Smooth muscle cell of the umbilical artery (primary cell): ENCODE results near the gene MYL6. TPM values are rescaled to one million over a fixed set of nuclear protein-coding genes. Genes with fewer than 3 reads are reported as not detected.

Experiments used
- total RNA-seq: library from RNA; depleted of rRNA; stranded (reverse); fragments of >200 nt; gene quantifications from 2 replicates; pipeline ENCODE4 v1.2.3, GENCODE V29; 2014

MYL6 gene
- 1,143 and 1,914 TPM in 2 replicates for total RNA-seq

DNA sequence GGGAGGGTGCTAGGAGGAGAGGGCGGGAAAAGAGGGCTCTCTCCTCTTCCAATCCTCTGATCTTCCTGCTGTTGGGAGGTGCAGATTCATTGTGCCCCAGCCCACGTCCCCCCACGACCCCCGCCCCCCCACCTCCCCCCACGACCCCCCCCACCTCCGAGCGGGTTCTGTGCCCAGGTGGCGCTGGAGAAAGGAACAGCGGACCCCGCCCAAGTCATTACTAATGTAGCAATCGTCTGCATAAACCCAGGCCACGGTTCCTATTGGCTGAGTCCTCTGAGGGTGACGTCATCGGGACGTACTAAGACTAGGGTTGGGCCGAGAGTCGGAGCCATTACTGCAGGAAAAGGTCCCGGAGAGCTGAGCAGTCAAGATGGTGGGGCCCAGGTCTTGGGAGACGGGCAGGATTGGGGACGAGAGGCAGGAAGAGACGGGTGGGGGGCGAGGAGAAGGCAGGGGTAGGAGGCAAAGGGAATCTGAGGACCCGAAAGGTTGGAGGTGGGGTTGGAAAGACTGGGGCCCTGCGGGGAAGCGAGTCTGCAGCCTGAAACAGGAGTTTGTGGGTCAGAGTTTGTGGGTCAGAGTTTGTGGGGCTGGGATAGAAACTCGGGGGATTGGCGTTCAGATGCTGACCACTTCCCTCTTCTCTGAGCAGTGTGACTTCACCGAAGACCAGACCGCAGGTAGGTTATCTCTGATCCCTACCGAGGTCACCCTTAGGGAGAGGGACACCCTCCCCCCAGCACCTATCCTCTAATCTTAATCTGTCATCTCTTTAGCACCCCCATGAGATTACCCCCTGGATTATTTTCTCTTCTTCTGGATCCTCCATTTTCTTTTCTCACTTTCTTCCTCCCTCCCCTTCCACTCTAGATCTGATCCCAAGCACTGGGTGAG, at the start of gene MYL6:
Gene MYL6, plus strand, starts transcription at position 331 of the 897 bp plus-strand sequence. Its CDS starts 43 bp downstream, at position 374.

DNA sequence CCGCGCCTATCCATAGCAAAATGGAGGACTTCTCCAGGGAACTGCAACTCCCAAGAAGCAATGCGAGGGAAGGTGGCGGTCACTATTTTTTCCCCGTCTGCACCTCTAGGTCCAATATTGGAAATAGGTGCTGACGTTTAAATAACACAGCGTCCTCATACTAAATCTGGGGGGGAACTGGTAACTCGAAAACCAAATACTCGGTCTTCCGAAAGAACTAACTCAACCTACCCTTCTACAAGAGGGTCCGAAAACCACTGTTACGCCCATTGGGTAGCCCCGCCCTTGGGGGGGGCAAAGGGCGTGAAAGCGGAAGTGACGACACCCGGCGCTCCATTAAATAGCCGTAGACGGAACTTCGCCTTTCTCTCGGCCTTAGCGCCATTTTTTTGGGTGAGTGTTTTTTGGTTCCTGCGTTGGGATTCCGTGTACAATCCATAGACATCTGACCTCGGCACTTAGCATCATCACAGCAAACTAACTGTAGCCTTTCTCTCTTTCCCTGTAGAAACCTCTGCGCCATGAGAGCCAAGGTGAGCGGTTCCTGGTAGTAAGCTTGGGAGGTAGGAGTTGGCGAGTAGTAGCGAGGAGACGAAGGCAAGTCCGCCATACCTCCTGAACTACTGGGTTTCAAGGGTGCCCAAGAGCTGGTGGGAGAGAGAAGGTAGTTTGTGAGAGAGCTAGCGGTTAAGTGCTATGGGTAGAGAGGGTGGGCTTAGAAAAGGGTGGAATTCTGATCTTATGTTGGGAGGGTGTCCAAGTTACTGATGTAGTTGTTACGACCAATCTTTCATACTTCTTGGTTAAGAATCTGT, 41.7 kb upstream of the MYL6 start, which contains the start of gene RPL41:
Gene RPL41, plus strand, starts transcription at position 367 of the 815 bp plus-strand sequence.

DNA sequence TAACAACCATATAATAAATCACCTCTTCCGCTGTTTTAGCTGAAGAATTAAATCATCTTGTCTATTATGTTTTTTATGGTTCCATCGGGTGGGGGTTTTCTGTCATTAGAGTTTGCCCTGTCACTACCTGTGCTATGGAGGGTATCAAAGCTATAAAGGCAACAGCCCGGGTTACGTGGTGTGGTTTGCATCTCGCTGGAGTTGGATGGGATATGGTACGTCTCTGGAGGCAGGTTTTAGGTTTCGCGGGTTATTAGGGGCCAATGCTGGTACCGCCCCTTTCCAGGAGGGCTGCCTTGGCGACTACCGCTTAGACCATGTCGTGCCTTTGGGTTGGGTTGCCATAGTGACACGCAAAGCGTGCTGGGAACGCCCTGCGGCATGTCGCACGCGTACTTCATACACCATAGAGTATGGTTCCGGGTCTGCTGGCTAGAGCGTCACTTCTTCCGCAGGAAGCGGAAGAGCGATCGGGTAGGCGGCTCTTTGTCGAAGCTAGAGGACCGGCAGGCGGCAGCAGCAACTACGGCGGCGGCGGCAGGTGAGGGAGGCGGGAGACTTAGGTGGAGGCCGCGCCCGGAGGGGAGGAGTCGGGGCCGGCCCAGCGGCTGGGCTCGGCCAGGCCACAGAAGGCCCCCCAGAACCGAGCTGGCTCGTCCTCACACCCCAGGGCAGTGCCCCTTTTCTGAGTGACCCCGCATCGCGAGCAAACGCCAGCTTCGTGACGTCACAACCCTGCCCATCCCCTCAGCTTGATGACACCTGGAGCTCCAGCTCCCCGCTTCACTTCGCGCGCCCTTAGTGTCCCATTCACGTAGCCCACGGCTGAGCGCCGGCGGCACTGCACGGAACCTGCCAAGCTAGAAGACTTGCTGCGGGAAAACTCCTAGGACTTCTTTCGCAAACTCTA, 40.1 kb upstream of the MYL6 start, which contains the start of gene ZC3H10:
Gene ZC3H10, plus strand, starts transcription at position 489 of the 910 bp plus-strand sequence. CDS start 2,297 bp downstream, outside the sequence.

DNA sequence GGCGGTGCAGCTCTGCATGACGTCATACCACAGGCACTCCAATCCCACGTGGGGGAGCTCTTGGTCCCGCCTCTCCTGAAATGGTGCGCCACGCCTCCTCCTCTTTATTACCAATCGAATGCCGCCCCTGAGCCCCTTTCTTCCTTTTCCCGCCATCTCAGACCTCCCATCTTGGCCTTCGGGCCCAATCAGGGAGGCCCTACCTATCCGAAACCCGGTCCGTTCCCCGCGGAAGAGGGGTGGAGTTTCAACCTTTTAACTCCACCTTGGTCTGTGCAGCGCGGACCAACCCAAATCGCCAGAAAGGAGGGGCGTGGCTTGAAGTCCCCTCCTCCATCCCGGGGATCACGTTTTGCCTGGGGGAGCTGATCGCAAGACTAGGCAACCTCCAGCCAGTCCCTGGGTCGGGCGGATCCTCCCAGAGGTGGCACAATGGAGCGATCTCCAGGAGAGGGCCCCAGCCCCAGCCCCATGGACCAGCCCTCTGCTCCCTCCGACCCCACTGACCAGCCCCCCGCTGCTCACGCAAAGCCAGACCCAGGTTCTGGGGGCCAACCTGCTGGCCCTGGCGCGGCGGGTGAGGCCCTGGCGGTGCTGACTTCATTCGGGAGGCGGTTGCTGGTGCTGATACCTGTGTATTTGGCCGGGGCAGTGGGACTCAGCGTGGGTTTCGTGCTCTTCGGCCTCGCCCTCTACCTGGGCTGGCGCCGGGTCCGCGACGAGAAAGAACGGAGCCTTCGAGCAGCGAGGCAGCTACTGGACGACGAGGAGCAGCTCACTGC, 30.1 kb upstream of the MYL6 start, which contains the start of gene ESYT1:
Gene ESYT1, plus strand, starts transcription at position 380 of the 782 bp plus-strand sequence. Its CDS starts 53 bp downstream, at position 433.

DNA sequence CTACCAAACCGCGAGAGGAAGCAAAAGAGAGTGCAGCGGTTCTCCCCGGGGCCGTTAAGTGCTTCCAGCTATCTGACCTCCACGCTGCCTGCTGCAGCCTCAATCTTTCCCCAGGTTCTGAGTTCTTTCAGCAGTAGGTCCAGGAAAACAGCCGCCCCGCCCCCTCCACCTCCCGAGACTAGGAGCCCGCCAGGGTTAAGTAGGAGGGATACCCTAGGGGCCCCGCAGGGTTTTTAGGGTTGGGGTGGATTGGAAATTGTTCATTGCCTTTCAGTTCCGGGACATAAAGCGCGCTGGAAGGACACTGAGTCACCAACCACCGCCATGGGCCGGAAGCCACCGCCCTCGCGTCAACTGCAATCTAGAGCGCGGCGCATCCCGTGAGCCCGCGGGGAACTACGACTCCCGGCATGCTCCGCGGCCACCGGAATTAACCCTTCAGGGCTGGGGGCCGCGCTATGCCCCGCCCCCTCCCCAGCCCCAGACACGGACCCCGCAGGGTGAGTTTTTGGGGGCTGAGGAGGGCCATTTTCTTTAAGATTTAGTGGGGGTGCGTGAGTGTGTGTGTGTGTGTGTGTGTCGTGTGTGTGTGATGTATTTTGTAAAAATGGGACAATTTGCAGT, 5.9 kb upstream of the MYL6 start, which contains the start of gene MYL6B:
Gene MYL6B, plus strand, starts transcription at position 456 of the 624 bp plus-strand sequence. CDS start 1,332 bp downstream, outside the sequence.

DNA sequence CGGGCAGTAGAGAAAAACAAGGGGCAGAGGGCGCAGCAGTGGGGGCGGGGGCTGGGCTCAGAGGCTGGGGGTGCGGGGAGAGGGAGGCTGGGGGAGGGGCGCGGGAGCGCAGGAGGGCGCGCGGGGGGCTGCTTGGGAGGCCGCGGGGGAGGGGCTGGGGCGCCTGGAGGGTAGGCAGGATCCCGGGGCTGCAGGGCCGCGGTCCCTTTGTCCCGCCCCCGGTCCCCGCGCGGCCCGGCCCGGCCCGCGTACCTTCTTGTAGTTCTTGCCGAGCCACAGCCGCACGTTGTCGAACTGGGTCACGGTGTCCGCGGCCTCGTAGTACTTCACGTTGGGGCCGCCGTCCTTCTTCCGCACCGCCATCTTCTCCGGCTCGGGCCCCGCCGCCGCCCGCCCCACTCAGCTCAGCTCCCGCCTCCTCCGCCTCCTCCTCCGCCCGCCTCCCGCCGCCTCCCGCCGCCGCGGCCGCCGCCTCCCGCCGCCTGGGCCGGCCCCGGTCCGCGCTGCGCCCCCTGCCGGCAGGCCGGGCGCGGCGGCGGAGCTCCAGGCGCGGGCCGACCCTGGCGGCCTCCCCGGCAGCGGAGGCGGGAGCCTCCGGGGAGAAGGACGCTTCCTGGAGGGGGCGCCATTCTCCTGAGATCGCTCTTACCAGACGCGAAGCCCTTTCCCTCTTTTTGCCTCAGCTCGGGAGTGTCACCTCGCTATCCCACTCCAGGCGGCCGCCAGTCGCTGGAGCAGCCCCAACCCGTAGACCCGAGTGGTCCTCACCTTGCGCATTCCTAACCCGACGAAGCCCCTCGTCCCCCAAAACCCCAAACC, 31.1 kb downstream of the MYL6 start, which contains the start of gene SMARCC2:
Gene SMARCC2, minus strand, starts transcription at position 385 of the 819 bp plus-strand sequence. Its CDS starts 22 bp downstream, at position 363.

Other genes starting within 250 kb of the MYL6 start
- 22.5 and 24.1 TPM in 2 replicates for gene PYM1, start 230.5 kb upstream of the MYL6 start, total RNA-seq
- 45.1 and 84.2 TPM in 2 replicates for gene DGKA, start 227.2 kb upstream of the MYL6 start, total RNA-seq
- 1.1 TPM in 1 of 2 replicates, not detected in the other for gene PMEL, start 192.3 kb upstream of the MYL6 start, total RNA-seq
- gene CDK2, start 191.5 kb upstream of the MYL6 start, total RNA-seq, result 6.2 and 13.4 TPM in 2 replicates
- gene RAB5B, start 184.3 kb upstream of the MYL6 start, total RNA-seq, result 44.2 and 66.9 TPM in 2 replicates
- gene SUOX, start 161.1 kb upstream of the MYL6 start, total RNA-seq, result 12.5 and 12.9 TPM in 2 replicates
- 1.5 and 2.1 TPM in 2 replicates for gene IKZF4, start 137.3 kb upstream of the MYL6 start, total RNA-seq
- 214 and 242 TPM in 2 replicates for gene RPS26, start 116.4 kb upstream of the MYL6 start, total RNA-seq
- under 0.01 and 0.23 TPM in 2 replicates for gene ERBB3, start 78.2 kb upstream of the MYL6 start, total RNA-seq
- 93.5 and 173 TPM in 2 replicates for gene PA2G4, start 53.8 kb upstream of the MYL6 start, total RNA-seq
- 1,282 and 1,487 TPM in 2 replicates for gene RPL41, start 41.7 kb upstream of the MYL6 start, total RNA-seq
- 4.5 and 5.3 TPM in 2 replicates for gene ZC3H10, start 40.1 kb upstream of the MYL6 start, total RNA-seq
- gene ESYT1, start 30.1 kb upstream of the MYL6 start, total RNA-seq, result 136 and 210 TPM in 2 replicates
- 51.1 and 83.1 TPM in 2 replicates for gene MYL6B, start 5.8 kb upstream of the MYL6 start, total RNA-seq
- gene SMARCC2, start 31.1 kb downstream of the MYL6 start, total RNA-seq, result 27.3 and 39.4 TPM in 2 replicates
- gene RNF41, start 63.6 kb downstream of the MYL6 start, total RNA-seq, result 127 and 135 TPM in 2 replicates
- 21.1 and 23.6 TPM in 2 replicates for gene NABP2, start 66.0 kb downstream of the MYL6 start, total RNA-seq
- gene SLC39A5, start 71.7 kb downstream of the MYL6 start, total RNA-seq, result not detected in 2 replicates
- 25.8 and 46.2 TPM in 2 replicates for gene ANKRD52, start 100.0 kb downstream of the MYL6 start, total RNA-seq
- gene COQ10A, start 108.6 kb downstream of the MYL6 start, total RNA-seq, result 7.1 and 13.4 TPM in 2 replicates
- gene CS, start 142.0 kb downstream of the MYL6 start, total RNA-seq, result 62.4 and 198 TPM in 2 replicates
- gene CNPY2, start 157.6 kb downstream of the MYL6 start, total RNA-seq, result 97.3 and 152 TPM in 2 replicates
- gene PAN2, start 175.6 kb downstream of the MYL6 start, total RNA-seq, result 15.7 and 22.2 TPM in 2 replicates
- gene IL23A, start 180.5 kb downstream of the MYL6 start, total RNA-seq, result not detected in 2 replicates
- 173 and 265 TPM in 2 replicates for gene STAT2, start 201.7 kb downstream of the MYL6 start, total RNA-seq
- not detected in 2 replicates for gene APOF, start 204.5 kb downstream of the MYL6 start, total RNA-seq